Activated CD4-positive, alpha-beta T cell treated with anti-CD3 and anti-CD28 coated beads, Interleukin-10, Interleukin-2, amounts not matched to agents 100 ng/mL and 50 ng/mL, durations not matched to agents 16 hours and 8 hours (primary cell): ENCODE results near the gene MZT2B.
A peak's percentile ranks its signal among the peaks of the same experiment; 100 is the strongest.
"Not testable (repeated sequence)": the region's sequence is repeated elsewhere in the genome, so short reads cannot be mapped to it uniquely, and the experiment has no call there.

Experiments
- DNase-seq: peaks from one replicate; pipeline ENCODE4 v3.0.0-alpha.2; 2020

MZT2B gene

GRCh38 chr2:130181880-130182682, at the start of gene MZT2B:
Gene MZT2B, plus strand, starts transcription at chr2:130182262. Its CDS starts 21 bp downstream, at chr2:130182283.
- peak; percentile 95 for DNase-seq

GRCh38 chr2:130135692-130136541, 46.1 kb upstream of the MZT2B start:
- no peak for DNase-seq

GRCh38 chr2:130136546-130136945, 45.5 kb upstream of the MZT2B start:
- DNase-seq = not testable (repeated sequence)

GRCh38 chr2:130137118-130137517, 44.9 kb upstream of the MZT2B start:
- DNase-seq = not testable (repeated sequence)

GRCh38 chr2:130138326-130138725, 43.7 kb upstream of the MZT2B start:
- DNase-seq = not testable (repeated sequence)

- not testable (repeated sequence) for DNase-seq
Observed at GRCh38 chr2:130138841-130139251, 43.2 kb upstream of the MZT2B start.

GRCh38 chr2:130139331-130140280, 42.5 kb upstream of the MZT2B start:
- not testable (repeated sequence) for DNase-seq

- DNase-seq = not testable (repeated sequence)
Observed at GRCh38 chr2:130140516-130140915, 41.5 kb upstream of the MZT2B start.

- not testable (repeated sequence) for DNase-seq
Observed at GRCh38 chr2:130141002-130141401, 41.1 kb upstream of the MZT2B start.

GRCh38 chr2:130141645-130142370, 40.3 kb upstream of the MZT2B start:
- DNase-seq = not testable (repeated sequence)

- not testable (repeated sequence) for DNase-seq
Observed at GRCh38 chr2:130142396-130143265, 39.4 kb upstream of the MZT2B start.

- DNase-seq = peak; percentile 25
Observed at GRCh38 chr2:130143266-130144039, 38.6 kb upstream of the MZT2B start.

- DNase-seq = peak; percentile 75
Observed at GRCh38 chr2:130145006-130145414, 37.1 kb upstream of the MZT2B start, which contains the start of gene CCDC74B. Gene CCDC74B, minus strand, starts transcription at chr2:130145112. Its CDS starts 116 bp downstream, at chr2:130144996.

- DNase-seq = not testable (repeated sequence)
Observed at GRCh38 chr2:130148515-130148914, 33.5 kb upstream of the MZT2B start.

- no peak for DNase-seq
Observed at GRCh38 chr2:130150181-130151144, 31.6 kb upstream of the MZT2B start.

GRCh38 chr2:130151145-130151512, 30.9 kb upstream of the MZT2B start:
- not testable (repeated sequence) for DNase-seq

GRCh38 chr2:130152136-130152815, 29.8 kb upstream of the MZT2B start:
- not testable (repeated sequence) for DNase-seq
